ENCODE measurements around the gene POLR2B.
"Not testable (repeated sequence)": the region's sequence is repeated elsewhere in the genome, so short reads cannot be mapped to it uniquely, and the experiment has no call there.

POLR2B gene

GRCh38 chr4:56978750-56979303 is at the start of gene POLR2B:
Gene POLR2B (plus strand): TSS chr4:56978896. CDS start chr4:56978986, 90 bp downstream.
- DNase-seq (ENCODE audit: low spot score) = peak; percentile 90

DNA sequence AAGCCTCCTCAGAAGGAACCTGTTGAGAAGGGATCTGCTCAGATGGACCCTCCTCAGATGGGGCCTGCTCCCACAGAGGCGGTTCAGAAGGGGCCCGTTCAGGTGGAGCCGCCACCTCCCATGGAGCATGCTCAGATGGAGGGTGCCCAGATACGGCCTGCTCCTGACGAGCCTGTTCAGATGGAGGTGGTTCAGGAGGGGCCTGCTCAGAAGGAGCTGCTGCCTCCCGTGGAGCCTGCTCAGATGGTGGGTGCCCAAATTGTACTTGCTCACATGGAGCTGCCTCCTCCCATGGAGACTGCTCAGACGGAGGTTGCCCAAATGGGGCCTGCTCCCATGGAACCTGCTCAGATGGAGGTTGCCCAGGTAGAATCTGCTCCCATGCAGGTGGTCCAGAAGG is 48.1 kb upstream of the POLR2B start:
- DNase-seq (ENCODE audit: low spot score) = no peak

DNA sequence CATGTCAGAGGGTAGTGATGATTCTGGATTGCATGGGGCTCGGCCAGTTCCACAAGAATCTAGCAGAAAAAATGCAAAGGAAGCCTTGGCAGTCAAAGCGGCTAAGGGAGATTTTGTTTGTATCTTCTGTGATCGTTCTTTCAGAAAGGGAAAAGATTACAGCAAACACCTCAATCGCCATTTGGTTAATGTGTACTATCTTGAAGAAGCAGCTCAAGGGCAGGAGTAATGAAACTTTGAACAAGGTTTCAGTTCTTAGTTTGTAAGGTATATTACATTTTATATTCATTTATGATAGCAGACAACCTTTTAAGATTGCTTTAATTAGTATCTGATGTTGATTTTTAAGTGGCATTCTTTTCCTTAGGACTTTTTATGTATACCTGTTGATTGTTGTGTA is 46.8 kb upstream of the POLR2B start:
- DNase-seq (ENCODE audit: low spot score) = no peak

- no peak for DNase-seq (ENCODE audit: low spot score)
These were observed 41.4 kb upstream of the POLR2B start for GRCh38 chr4:56937262-56937661.

DNA sequence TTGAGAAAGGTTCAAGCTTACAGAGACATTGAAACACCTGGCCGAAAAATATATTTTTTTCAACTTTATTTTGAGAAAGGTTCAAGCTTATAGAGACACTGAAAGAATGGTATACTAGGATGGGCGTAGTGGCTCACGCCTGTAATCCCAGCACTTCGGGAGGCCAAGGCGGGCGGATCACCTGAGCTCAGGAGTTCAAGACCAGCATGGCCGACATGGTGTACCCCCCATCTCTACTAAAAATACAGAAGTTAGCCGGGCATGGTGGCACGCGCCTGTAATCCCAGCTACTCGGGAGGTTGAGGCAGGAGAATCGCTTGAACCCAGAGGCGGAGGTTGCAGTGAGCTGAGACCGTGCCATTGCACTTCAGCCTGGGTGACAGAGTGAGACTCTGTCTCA is 38.9 kb upstream of the POLR2B start:
- not testable (repeated sequence) for DNase-seq (ENCODE audit: low spot score)

- no peak for DNase-seq (ENCODE audit: low spot score)
These were observed 38.3 kb upstream of the POLR2B start for GRCh38 chr4:56940403-56940802.

- no peak for DNase-seq (ENCODE audit: low spot score)
These were observed 37.7 kb upstream of the POLR2B start for GRCh38 chr4:56940971-56941370.

DNA sequence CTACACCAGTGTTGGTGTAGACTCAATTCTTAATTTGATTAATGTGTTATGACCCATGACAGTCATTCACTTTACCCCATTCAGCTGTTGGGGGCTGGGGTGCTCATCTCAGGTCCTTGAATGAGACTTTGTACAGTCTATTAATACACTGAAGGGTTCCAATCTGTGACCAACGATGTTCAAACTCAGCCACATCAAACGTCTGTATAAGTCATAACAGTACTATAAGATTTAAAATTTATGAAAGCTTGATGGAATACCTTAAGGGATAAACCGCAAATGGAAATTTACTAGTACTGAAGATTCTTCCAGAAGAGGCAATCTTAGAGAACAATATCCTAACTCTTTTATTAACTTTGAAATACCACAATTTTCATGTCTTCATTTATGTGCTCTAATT is 37.3 kb upstream of the POLR2B start:
- no peak for DNase-seq (ENCODE audit: low spot score)

DNA sequence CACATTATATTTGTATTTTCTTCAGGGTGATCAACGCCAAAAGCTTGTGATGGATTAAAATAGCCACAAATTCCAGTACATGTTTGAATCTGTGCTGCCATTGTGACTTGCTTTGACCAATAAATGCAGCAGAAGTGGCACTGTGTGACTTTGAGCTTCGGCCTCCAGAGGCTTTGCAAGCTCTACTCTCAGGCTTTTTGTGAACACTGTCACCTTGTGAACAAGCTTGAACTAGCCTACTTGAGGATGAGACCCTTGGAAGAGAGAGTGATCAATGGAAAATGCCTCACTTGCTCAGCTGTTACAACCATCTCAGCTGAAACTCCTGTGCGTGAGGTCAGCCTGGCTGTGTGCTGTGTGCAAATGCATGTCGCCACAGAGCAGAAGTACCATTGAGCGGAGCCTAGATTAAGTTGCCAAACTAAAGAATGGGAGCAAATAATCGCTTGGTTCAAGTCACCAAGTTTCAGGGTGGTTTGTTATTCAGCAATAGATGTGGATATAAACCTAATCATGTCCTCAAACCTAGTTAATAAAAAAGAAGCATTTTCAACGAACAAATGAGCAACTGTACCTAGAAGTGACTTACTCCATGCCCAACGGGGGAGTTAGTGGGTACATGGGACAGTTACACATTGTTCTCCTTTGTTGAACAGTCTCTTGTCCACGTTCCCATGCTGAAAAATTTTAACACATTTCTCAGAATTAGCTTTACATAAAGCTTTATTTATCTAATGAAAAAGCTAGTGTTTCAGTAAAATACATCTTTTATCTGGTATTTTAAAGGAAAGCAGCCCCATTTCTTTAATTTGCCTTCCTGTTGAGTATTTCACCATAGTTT is 24.8 kb upstream of the POLR2B start:
- DNase-seq (ENCODE audit: low spot score) = no peak

DNA sequence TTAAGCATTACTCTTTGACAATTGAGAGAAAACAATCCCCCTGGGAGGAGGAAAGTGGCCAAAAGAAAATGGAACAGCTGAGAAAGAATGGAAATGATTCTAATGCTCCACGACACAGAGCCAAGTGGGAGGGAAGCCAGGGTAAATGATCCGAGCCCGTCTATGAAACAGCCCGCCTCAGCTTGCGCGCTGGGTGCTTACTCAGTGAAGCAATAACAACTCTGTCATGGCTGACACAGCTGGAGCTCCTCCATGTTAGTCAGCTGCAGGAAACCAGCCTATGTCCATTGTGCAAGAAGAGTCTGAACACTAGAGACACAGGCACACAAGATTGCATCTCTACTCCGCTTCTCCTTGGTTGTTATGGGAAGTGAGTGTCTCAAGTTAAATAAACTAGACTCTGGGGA is 20.6 kb upstream of the POLR2B start:
- peak; percentile 86 for DNase-seq (ENCODE audit: low spot score)

GRCh38 chr4:56959100-56959499 is 19.6 kb upstream of the POLR2B start:
- DNase-seq (ENCODE audit: low spot score) = no peak

DNA sequence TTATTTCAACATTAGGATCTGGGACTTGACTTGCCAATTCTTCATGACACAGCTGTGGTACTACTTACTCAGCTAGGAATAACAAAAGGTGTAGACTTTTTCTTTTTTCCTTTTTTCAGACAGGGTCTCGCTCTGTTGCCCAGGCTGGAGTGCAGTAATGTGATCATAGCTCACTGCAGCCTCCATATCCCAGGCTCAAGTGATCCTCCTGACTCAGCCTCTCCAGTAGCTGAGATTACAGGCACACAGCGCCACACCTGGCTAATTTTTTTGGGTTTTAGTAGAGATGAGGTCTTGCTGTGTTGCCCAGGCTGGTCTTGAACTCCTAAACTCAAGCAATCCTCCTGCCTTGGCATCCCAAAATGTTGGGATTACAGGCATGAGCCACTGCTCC is 17.6 kb upstream of the POLR2B start:
- DNase-seq (ENCODE audit: low spot score) = no peak

DNA sequence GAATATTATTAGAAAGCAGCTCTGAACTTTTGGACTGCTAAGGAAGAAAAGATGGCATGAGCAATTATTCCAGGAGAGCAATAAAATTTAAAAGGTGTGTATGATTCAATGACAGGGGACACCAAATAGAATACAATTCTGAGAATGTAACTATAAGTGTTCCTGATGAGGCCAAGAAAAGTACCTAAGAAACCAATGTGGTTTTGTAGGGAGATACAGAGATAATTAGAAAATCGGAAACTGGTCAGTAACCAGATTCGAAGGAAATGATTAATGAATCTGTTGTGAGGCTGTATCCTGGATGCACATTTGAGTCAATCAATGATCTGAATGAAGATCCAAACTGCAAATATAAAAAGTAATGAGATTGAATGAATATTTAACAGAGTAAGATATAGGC is 7.3 kb upstream of the POLR2B start:
- DNase-seq (ENCODE audit: low spot score) = no peak

GRCh38 chr4:56972389-56972788 is 6.3 kb upstream of the POLR2B start:
- no peak for DNase-seq (ENCODE audit: low spot score)

- DNase-seq (ENCODE audit: low spot score) = no peak
These were observed 5.9 kb upstream of the POLR2B start for GRCh38 chr4:56972809-56973208.

DNA sequence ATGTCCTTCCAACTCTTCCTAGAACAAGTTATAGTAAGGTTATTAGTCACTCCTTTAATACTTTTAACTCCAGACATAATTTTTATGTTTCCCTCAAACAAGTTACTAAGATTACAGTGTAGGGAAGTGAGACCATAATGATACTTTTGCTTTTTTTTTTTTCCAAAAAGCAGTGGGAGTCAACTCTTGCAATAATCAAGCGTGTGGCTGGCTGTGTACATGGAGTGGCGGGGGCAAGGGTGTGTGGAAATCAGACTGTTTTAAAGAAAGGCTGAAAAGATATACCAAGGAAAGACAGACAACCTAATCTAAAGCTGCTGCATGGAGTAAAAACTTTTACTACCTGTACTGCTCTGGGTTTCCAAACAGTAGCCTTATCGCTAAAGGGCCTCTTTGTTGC is 5.4 kb upstream of the POLR2B start:
- DNase-seq (ENCODE audit: low spot score) = no peak

DNA sequence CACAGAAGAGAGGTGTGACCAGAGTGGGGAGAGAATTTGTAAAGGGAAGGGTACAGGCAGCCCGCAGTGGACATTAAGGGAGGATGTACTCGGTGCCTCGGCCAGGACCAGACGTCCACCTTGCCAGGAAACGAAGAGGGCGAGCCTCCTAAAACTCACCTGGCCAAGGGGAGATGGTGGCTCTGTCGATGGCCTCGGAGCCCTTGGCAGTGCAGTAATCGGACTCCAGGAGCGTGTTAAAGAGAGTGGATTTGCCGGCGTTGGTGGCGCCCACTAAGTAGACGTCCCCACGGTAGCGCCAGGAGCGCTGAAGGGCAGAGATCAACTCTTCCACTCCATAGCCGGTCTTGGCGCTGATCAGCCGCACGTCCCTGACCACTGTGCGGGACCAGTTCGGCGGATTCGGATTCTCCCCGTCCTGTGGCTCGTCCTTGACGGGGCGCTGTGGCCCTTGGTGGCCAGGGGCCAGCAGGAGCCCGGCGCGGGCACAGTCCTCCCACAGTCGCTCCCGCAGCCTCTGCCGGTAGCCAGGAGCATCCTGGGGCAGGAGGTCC is 2.3 kb upstream of the POLR2B start:
- no peak for DNase-seq (ENCODE audit: low spot score)

GRCh38 chr4:56976837-56977320 is 1.8 kb upstream of the POLR2B start:
- no peak for DNase-seq (ENCODE audit: low spot score)

DNA sequence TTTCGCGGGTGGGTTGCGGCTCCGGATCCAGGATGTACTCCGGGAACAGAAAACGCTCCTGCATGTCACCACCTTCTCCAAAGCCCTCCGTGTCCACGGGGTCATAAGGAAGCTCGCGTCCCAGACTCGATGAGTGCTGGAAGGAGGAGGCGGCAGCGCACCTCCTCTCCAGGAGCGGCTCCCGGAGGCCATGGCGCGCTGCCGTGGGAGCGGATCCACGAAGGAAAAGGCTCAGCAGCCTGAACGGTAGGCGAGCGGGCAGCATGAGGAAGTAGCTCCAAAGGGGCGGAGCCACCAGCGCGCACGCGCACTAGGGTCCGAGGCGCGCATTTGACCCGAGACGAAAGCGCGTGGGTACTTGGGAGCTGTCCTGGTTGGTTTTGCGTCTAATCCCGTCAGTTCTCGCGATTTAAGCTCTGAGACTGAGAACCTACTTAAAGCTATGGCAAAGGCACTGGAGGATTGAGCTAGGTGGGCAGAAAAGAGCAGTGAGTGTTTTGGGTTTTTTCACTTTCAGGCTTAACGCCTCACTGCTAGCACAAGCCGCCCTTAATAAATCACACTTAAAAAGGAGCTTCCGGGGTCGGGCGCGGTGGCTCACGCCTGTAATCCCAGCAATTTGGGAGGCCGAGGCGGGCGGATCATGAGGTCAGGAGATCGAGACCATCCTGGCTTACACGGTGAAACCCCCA is 1.2 kb upstream of the POLR2B start, which contains the start of gene NOA1:
Gene NOA1 (minus strand): TSS at position 286 of the 692 bp plus-strand sequence. CDS start 21 bp downstream, at position 265.
- DNase-seq (ENCODE audit: low spot score) = peak; percentile 99

DNA sequence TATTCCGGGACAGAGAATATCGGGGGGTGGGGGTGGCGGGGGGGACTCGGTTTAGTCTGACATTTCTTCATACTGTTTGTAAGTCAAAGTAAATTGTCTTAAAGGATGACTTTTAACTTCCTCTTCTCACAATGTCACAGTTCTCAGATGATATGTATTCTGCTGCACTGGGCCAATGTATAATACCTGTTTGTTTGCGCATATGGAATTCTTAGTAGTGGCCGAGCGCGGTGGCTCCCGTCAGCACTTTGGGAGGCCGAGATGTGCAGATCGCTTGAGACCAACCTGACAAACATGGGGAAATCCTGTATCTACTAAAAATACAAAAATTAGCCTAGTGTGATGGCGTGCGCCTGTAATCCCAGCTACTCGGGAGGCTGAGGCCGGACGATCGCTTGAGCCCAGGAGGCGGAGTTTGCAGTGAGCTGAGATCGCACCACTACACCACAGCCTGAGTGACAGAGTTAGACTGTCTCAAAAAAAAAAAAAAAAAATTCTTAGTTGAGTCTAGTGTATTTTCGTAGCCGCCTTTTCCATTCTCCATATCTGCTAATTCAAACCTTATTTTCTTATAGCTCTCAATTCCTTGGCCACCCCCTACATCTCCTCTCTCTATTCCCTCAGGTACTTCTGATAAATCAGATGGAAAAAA is 851 bp downstream of the POLR2B start:
- no peak for DNase-seq (ENCODE audit: low spot score)

- no peak for DNase-seq (ENCODE audit: low spot score)
These were observed 3.1 kb downstream of the POLR2B start for GRCh38 chr4:56981795-56982201.

- DNase-seq (ENCODE audit: low spot score) = no peak
These were observed 7.5 kb downstream of the POLR2B start for GRCh38 chr4:56986192-56986591.

Data from left forelimb (tissue), 1 donor.